ENCODE measurements around the gene CACHD1. TPM values are rescaled to one million over a fixed set of nuclear protein-coding genes. Genes with fewer than 3 reads are reported as not detected.

CACHD1 gene
- total and polyA plus RNA-seq, 9 of the 15 experiments (the other 6 are each of a cell fraction or from before 2014, with no cell fraction given): 0.07 TPM; not detected in 8

- Histone ChIP-seq H3K79me2 (ENCODE audit: control insufficient read depth, insufficient read depth, low read length) (no peaks in the 10 kb centered on the region), H2AFZ (ENCODE audit: low read depth, low read length) (no peak overlapping the region), H4K20me1 (replicated peaks; ENCODE audit: control insufficient read depth, insufficient read depth, low read length) (no peaks in the 10 kb centered on the region), H3K4me3 (no peak overlapping the region), H3K4me2 (ENCODE audit: insufficient read depth, low read length) (no peak overlapping the region), H3K27me3 (ENCODE audit: control insufficient read depth in 2 of 2, insufficient read depth in 2 of 2, low read length in 2 of 2) (peaks cover 6 to 11% of the 10 kb centered on the region in 2 experiments; a peak in 3 of 5 replicates), H3K36me3 (ENCODE audit: control insufficient read depth, insufficient read depth, low read length) (no peaks in the 10 kb centered on the region), H3K4me1 (replicated peaks in 1 of 2; ENCODE audit: control insufficient read depth in 2 of 2, insufficient read depth in 2 of 2, low read length in 2 of 2) (no peaks in the 10 kb centered on the region), H3K9ac (ENCODE audit: insufficient read depth in 1 of 2, low read depth in 2 of 2, low read length in 2 of 2) (no peak overlapping the region), H3K27ac (ENCODE audit: extremely low read depth, low read depth, low read length) (no peak overlapping the region), H3K9me1 (ENCODE audit: control insufficient read depth, insufficient read depth, low read length) (no peaks in the 10 kb centered on the region), H3K9me3 (replicated peaks; ENCODE audit: control insufficient read depth, insufficient read depth, low read depth, low read length) (no peaks in the 10 kb centered on the region)
- TF ChIP-seq BHLHE40 (IDR thresholded peaks at IDR 0.05; ENCODE audit: low read length) (peak; percentile 9; the same call in 1 of the 2 replicates), RREB1 (CRISPR knock-in tag; IDR thresholded peaks at IDR 0.05) (no peak)
- FAIRE-seq (no peak), DNase-seq (ENCODE audit: extremely low read depth in 1 of 4, low spot score in 3 of 4) (no peak), ATAC-seq (no peak)
- CTCF ChIA-PET (ENCODE audit: low intra/inter-chr PET ratio): no interaction called here
- BruUV-seq (replicated peaks): no TSS peak
- POLR2A ChIA-PET: no interaction called here
- intact Hi-C loops (cut with micrococcal nuclease): no loop called here
- in situ Hi-C loops (cut with MboI): no loop called here
- under 1% methylated on average over 8 of the region's 8 CpGs for WGBS (ENCODE audit: insufficient coverage, low coverage, missing lambda C conversion rate)
Observed at GRCh38 chr1:64699327-64699726, 229.4 kb downstream of the CACHD1 start.

Measured in K562 (cell line).